CD4-positive, alpha-beta T cell treated with Interferon gamma for 1 hour (primary cell): Measurements from ENCODE around the gene HTR2A.
A peak's percentile ranks its signal among the peaks of the same experiment; 100 is the strongest.

ENCODE experiments used
- DNase-seq: peaks from one replicate; pipeline ENCODE4 v3.0.0-alpha.2; 2020

The HTR2A gene

GRCh38 chr13:46804391-46804815 is 92.5 kb downstream of the HTR2A start:
- DNase-seq, result no peak

GRCh38 chr13:46803586-46803985 is 93.3 kb downstream of the HTR2A start:
- DNase-seq, result no peak

- DNase-seq, result no peak
These were observed 95.0 kb downstream of the HTR2A start for GRCh38 chr13:46801858-46802257.

GRCh38 chr13:46799139-46799538 is 97.7 kb downstream of the HTR2A start:
- no peak for DNase-seq

DNA sequence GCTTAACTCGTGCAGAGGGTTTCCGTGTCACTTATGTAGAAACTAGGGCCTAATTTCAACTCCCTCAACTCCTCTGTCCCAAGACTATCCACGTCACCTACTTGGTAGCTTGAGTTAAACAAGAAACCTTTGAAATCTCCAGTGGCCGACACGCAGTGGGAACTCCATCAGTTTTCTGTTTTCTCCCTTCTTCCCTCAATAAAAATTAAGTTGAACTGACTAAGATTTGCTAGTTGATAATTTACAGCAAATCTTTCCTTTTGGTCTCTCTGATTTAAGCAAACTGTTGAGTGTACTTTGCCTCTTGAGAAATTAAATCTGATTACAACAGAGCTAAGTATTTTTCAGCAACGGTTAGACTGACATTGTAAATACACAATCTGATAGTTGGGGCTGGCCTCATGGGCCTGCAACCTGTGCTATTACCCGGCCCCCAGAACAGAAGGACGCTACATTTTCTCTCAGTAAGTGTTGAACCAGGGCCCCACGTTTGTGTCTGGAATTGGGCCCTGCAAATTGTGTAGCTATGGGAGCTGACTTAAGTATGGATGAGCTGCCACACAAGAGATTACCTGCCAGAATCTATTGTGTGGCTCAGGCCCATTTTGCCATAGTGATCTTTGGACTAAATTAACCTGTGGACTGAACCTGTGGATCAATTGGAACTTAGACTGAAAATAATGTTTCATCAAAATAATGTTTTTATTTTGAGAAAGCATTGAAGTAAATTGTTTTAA is 99.2 kb downstream of the HTR2A start:
- DNase-seq, result no peak

GRCh38 chr13:46796515-46797474 is 100.1 kb downstream of the HTR2A start, which contains the start of gene ESD:
Gene ESD (minus strand): TSS chr13:46797161. CDS start chr13:46791413, 5,748 bp downstream.
- peak; percentile 86 for DNase-seq

- DNase-seq, result no peak
These were observed 100.7 kb downstream of the HTR2A start for GRCh38 chr13:46796129-46796514.

DNA sequence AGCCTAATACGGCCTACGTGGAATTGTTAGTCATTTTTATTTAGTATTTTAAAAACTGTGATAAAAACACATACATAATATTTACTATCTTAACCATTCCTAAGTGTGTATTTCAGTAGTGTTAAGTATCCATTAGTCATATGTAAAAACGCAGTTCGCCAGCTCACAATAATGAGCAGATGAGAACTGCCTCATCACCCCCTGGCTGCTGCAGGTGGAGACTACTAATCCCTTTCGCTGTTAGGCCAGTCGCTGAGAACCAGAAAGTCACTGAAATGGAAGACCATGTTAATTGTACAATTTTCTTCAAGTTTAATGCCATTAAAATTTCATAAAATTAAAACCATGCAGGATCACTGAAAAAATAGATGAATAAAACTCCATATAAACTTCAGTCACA is 101.5 kb downstream of the HTR2A start:
- DNase-seq, result no peak

- DNase-seq, result no peak
These were observed 113.3 kb downstream of the HTR2A start for GRCh38 chr13:46783504-46783903.

GRCh38 chr13:46782691-46783090 is 114.2 kb downstream of the HTR2A start:
- DNase-seq, result no peak

DNA sequence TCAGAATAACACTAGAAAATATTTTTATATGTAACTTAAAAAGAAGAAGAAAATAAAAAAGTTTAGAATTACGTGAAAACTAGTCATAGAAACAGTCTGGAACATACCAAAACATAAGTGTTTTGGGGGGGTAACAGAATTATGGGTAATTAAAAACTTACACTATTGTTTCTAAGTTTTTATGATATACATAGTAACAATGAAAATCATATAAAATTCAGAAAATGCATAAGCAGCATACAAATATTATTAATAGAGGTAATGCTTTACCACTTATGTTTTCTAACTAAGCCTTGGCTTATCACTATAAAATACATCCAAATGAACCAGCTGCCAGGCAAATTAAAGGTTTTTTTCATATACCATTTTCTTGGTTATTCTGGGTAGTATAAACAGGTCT is 114.8 kb downstream of the HTR2A start:
- no peak for DNase-seq
